K562 (cell line): Measurements from ENCODE around the gene TAS2R10. TPM values are rescaled to one million over a fixed set of nuclear protein-coding genes. Genes with fewer than 3 reads are reported as not detected.

Experiments used
- ATAC-seq: fragments of 200-7000 bp; cut with Tn5 transposase; 3 replicates; pipeline ENCODE4 v1.9.1; 2020; ENCODE audit warnings: moderate library complexity
- BruUV-seq: library from RNA; stranded (reverse); fragments of 400-500 nt; replicated peaks from 2 replicates; lab custom pipeline; 2021; lab: Mats Ljungman, UMichigan
- CTCF ChIA-PET: fragments of 300-600 bp; formaldehyde crosslinking; extraction: SDS; loops from one replicate; lab custom pipeline; 2021; ENCODE audit warnings: low intra/inter-chr PET ratio; lab: Yijun Ruan, JAX
- POLR2A ChIA-PET: fragments of 300-600, 350-650 bp; sonication (Branson Sonifier 250); formaldehyde crosslinking; extraction: SDS; loops from one replicate; lab custom pipeline; 2021; ENCODE audit warnings: antibody characterized with exemption, inconsistent platforms; lab: Yijun Ruan, JAX
- DNase-seq, 4 experiments: peaks; one replicate each; pipeline versions ENCODE4 v3.0.0 to v3.0.0-alpha.2; 2011 to 2018; ENCODE audit warnings: low spot score in 3 of 4, mixed read lengths in 3 of 4; ENCODE audit errors: extremely low read depth in 1 of 4
- FAIRE-seq: peaks from 2 replicates; lab custom pipeline; 2011; peaks lifted over from hg19 to GRCh38; lab: Jason Lieb, UNC
- H2AFZ ChIP-seq: 2 replicates; pipeline ENCODE4 v1.6.0; 2011; ENCODE audit warnings: low read depth, low read length, control low read depth, inconsistent platforms
- H3K27ac ChIP-seq: fragments of 200-600 bp; 3 replicates; pipeline ENCODE4 v1.8.0; 2011; ENCODE audit warnings: low read depth, mild to moderate bottlenecking, control low read depth, inconsistent platforms, low read length, moderate library complexity, mixed read lengths; ENCODE audit errors: extremely low read depth
- H3K27me3 ChIP-seq, 2 experiments: fragments of 300-600 bp in 1 of 2; 2 replicates in 1 of 2; 3 replicates in 1 of 2; pipeline versions ENCODE4 v1.6.0 to v1.8.0; 2011; ENCODE audit warnings: inconsistent platforms in 2 of 2, low read length in 2 of 2, mild to moderate bottlenecking in 1 of 2, mixed read lengths in 1 of 2, moderate library complexity in 1 of 2; ENCODE audit not compliant: control insufficient read depth in 2 of 2, insufficient read depth in 2 of 2
- H3K36me3 ChIP-seq: fragments of 300-600 bp; 3 replicates; pipeline ENCODE4 v1.8.0; 2011; ENCODE audit warnings: mild to moderate bottlenecking, low read length, inconsistent platforms; ENCODE audit not compliant: control insufficient read depth, insufficient read depth
- H3K4me1 ChIP-seq, 2 experiments: fragments of 200-600 bp in 1 of 2; replicated peaks in 1 of 2; 2 replicates in 1 of 2; 3 replicates in 1 of 2; pipeline versions ENCODE4 v1.5.1 to v1.8.0; 2011; ENCODE audit warnings: inconsistent platforms in 2 of 2, low read length in 2 of 2, mild to moderate bottlenecking in 1 of 2, mixed read lengths in 1 of 2, moderate library complexity in 1 of 2; ENCODE audit not compliant: control insufficient read depth in 2 of 2, insufficient read depth in 2 of 2
- H3K4me2 ChIP-seq: 2 replicates; pipeline ENCODE4 v1.6.1; 2011; ENCODE audit warnings: low read length, control low read depth, inconsistent platforms, mixed read lengths; ENCODE audit not compliant: insufficient read depth
- H3K4me3 ChIP-seq: fragments of 200-600 bp; sonication (generic), shearing (Covaris generic); 2 replicates; pipeline ENCODE4 v1.5.1; 2016; ENCODE audit warnings: control low read depth, inconsistent platforms
- H3K79me2 ChIP-seq: fragments of 200-600 bp; 3 replicates; pipeline ENCODE4 v1.8.0; 2011; ENCODE audit warnings: low read length, inconsistent platforms; ENCODE audit not compliant: control insufficient read depth, insufficient read depth
- H3K9ac ChIP-seq, 2 experiments: 2 replicates each; pipeline versions ENCODE4 v1.6.0 to v1.6.1; 2011; ENCODE audit warnings: low read depth in 2 of 2, low read length in 2 of 2, control low read depth in 1 of 2, inconsistent platforms in 1 of 2, mild to moderate bottlenecking in 1 of 2, mixed read lengths in 1 of 2; ENCODE audit not compliant: insufficient read depth in 1 of 2
- H3K9me1 ChIP-seq: one replicate; pipeline ENCODE4 v1.6.0; 2011; ENCODE audit warnings: inconsistent platforms, mild to moderate bottlenecking, low read length, moderate library complexity; ENCODE audit not compliant: control insufficient read depth, insufficient read depth
- H3K9me3 ChIP-seq: replicated peaks from 2 replicates; pipeline ENCODE4 v1.5.1; 2011; ENCODE audit warnings: low read depth, low read length, inconsistent platforms; ENCODE audit not compliant: control insufficient read depth, insufficient read depth
- H4K20me1 ChIP-seq: replicated peaks from 2 replicates; pipeline ENCODE4 v1.6.1; 2011; ENCODE audit warnings: low read length, inconsistent platforms, mixed read lengths; ENCODE audit not compliant: control insufficient read depth, insufficient read depth
- ELF1 ChIP-seq: fragments of 200-800 bp; sonication (Bioruptor generic); IDR thresholded peaks from 2 replicates; pipeline ENCODE4 v1.6.1; 2016; ENCODE audit warnings: missing genetic modification characterization, missing compliant biosample characterization
- ETV5 ChIP-seq: sonication (generic); formaldehyde crosslinking; IDR thresholded peaks from 2 replicates; pipeline ENCODE4 v1.4.0; 2020; ENCODE audit warnings: low read depth, mild to moderate bottlenecking, missing genetic modification reagents
- MIER1 ChIP-seq: fragments of 450-650 bp; IDR thresholded peaks from 2 replicates; pipeline ENCODE4 v1.6.1; 2016; ENCODE audit warnings: antibody characterized with exemption, mild to moderate bottlenecking, low read depth
- SMAD2 ChIP-seq: fragments of 150-350 bp; IDR thresholded peaks from 2 replicates; pipeline ENCODE4 v1.6.1; 2014; ENCODE audit warnings: low read depth, mild to moderate bottlenecking, low read length
- SRSF1 ChIP-seq: fragments of 200-400 bp; formaldehyde crosslinking; IDR thresholded peaks from 2 replicates; pipeline ENCODE4 v1.6.1; 2017; ENCODE audit warnings: mild to moderate bottlenecking, low read depth, low read length, moderate library complexity
- TAF7 ChIP-seq: fragments of 450-650 bp; IDR thresholded peaks from 2 replicates; pipeline ENCODE4 v1.6.1; 2016; ENCODE audit warnings: missing genetic modification characterization, missing compliant biosample characterization
- THRAP3 ChIP-seq: fragments of 450-650 bp; IDR thresholded peaks from 2 replicates; pipeline ENCODE4 v1.6.1; 2016; ENCODE audit warnings: mild to moderate bottlenecking, inconsistent platforms, borderline replicate concordance
- ZKSCAN3 ChIP-seq: fragments of 250-450 bp; sonication (Bioruptor Pico); IDR thresholded peaks from 2 replicates; pipeline ENCODE4 v1.4.0; 2020
- ZNF140 ChIP-seq: fragments of 250-450 bp; sonication (Bioruptor Pico); IDR thresholded peaks from 2 replicates; pipeline ENCODE4 v1.8.0; 2021; ENCODE audit warnings: moderate library complexity, mild to moderate bottlenecking, inconsistent platforms
- ZNF197 ChIP-seq: fragments of 200-800 bp; sonication (Bioruptor generic); IDR thresholded peaks from 2 replicates; pipeline ENCODE4 v1.6.1; 2016; ENCODE audit warnings: low read depth, missing genetic modification characterization, missing compliant biosample characterization
- WGBS: fragments of 100-300 bp; shearing (Covaris generic); methylation state at CpG from one replicate; pipeline ENCODE4 v1.1.6; 2016; ENCODE audit warnings: low coverage, mixed read lengths; ENCODE audit not compliant: insufficient coverage; ENCODE audit errors: missing lambda C conversion rate; 5-methylcytosine and 5-hydroxymethylcytosine counted together
- in situ Hi-C: fragments of 300-500 bp; cut with MboI; formaldehyde crosslinking; loops from 4 replicates; pipeline ENCODE4 v1.15.0; 2018; ENCODE audit warnings: inconsistent platforms, mixed read lengths
- intact Hi-C: fragments of 100-400 bp; cut with micrococcal nuclease; formaldehyde crosslinking; loops from 2 replicates; pipeline ENCODE4 v1.14.2; 2022
- polyA plus RNA-seq, 8 experiments: library from polyadenylated mRNA; depleted of rRNA in 4 of 8; stranded (reverse) in 5 of 8; unstranded in 3 of 8; fragments of >200 nt; fragmentation: Nextera tagmentation in 2 of 8; fragmentation: Illumina TruSeq in 1 of 8; extraction: Ambion mirVana in 2 of 8; extraction: Trizol in 1 of 8; gene quantifications; 2 replicates each; pipeline versions ENCODE4 v1.2.1 to v1.2.3, GENCODE V29; 2011 to 2014; ENCODE audit warnings: inconsistent platforms in 1 of 8, missing spikeins in 1 of 8
- total RNA-seq, 7 experiments: library from RNA; depleted of rRNA in 6 of 7; stranded (reverse); fragments of >200 nt in 6 of 7; fragmentation: Illumina TruSeq in 2 of 7; extraction: Trizol in 2 of 7; gene quantifications; 2 replicates each; pipeline versions ENCODE4 v1.2.1 to v1.2.3, GENCODE V29; 2011 to 2021; ENCODE audit warnings: low replicate concordance in 1 of 7
- TF ChIP-seq, protein P1 (sequence below): sonication (generic); formaldehyde crosslinking; IDR thresholded peaks from 2 replicates; pipeline ENCODE4 v1.8.0; 2022; ENCODE audit warnings: missing genetic modification reagents, mild to moderate bottlenecking, borderline replicate concordance
- TF ChIP-seq, protein P2 (sequence below): sonication (generic); formaldehyde crosslinking; IDR thresholded peaks from 2 replicates; pipeline ENCODE4 v1.8.1; 2023; ENCODE audit warnings: mild to moderate bottlenecking, missing genetic modification reagents

Gene TAS2R10
- total and polyA plus RNA-seq, 9 of the 15 experiments (the other 6 are each of a cell fraction or from before 2014, with no cell fraction given): 0.22 to 0.51 TPM; not detected in 7

DNA sequence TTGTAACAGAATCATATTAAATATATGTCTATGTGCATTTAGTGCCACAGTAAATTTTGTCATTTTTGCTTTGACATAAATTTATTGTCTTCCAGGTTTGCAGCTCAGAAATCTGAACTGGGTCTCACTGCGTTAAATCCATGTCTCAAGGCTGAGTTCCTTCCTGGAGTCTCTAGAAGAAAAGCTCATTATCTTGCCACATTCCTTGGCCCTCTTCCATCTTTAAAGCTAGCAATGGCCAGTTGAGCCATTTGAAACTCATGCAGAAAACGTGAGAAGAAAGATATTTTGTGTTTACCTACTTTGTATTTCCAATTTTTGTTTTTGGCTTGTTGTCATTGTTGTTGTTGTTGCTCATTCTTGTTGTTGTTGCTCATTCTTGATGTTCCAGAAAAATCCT is 47.2 kb upstream of the TAS2R10 start:
- Histone ChIP-seq H3K4me3 (no peak overlapping the region), H3K9me1 (no peaks in the 10 kb centered on the region), H3K36me3 (no peaks in the 10 kb centered on the region), H4K20me1 (no peaks in the 10 kb centered on the region), H3K79me2 (no peaks in the 10 kb centered on the region), H3K4me1 (no peaks in the 10 kb centered on the region), H3K27me3 (no peaks in the 10 kb centered on the region)
- FAIRE-seq (no peak), ATAC-seq (no peak), DNase-seq (no peak)
- 14% methylated on average over 2 of the region's 2 CpGs for WGBS
- CTCF ChIA-PET: no interaction called here
- intact Hi-C loops: no loop called here
- POLR2A ChIA-PET: no interaction called here
- BruUV-seq: no TSS peak
- TF ChIP-seq TAF7 (tag): no peak
- TF ChIP-seq, protein P1, sequence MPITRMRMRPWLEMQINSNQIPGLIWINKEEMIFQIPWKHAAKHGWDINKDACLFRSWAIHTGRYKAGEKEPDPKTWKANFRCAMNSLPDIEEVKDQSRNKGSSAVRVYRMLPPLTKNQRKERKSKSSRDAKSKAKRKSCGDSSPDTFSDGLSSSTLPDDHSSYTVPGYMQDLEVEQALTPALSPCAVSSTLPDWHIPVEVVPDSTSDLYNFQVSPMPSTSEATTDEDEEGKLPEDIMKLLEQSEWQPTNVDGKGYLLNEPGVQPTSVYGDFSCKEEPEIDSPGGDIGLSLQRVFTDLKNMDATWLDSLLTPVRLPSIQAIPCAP (CRISPR knock-in tag): no peak
- TF ChIP-seq SRSF1: no peak
- no peak for TF ChIP-seq ZKSCAN3 (CRISPR knock-in tag)
- TF ChIP-seq, all 486 proteins: peak for 0
- Histone ChIP-seq H3K4me2 (no peak overlapping the region), H2AFZ (no peak overlapping the region), H3K27ac (no peak overlapping the region), H3K9me3 (no peaks in the 10 kb centered on the region), H3K9ac (no peak overlapping the region)
- in situ Hi-C loops: no loop called here

DNA sequence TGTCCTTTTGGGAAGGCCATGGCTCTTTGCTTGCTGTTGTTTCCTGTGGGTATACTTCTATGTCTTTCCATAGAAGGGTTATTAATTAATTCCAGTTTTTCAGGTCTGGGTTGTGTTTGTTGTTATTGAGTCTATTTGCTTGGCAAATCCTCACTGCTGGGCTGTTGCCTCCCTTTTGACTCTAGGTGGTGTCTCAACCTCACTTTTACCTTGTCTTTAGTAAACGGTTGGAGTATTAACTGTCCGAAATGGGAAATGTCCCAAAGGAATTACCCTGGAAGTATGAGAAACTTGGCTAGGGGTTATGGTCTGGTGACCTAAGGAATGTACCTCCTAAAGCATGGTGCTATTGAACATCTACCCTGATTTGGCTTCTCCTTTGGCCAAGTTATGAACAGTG is 41.2 kb upstream of the TAS2R10 start:
- intact Hi-C loops (no loop called here), in situ Hi-C loops (no loop called here)
- Histone ChIP-seq H3K4me1 (no peaks in the 10 kb centered on the region), H3K4me3 (no peak overlapping the region), H3K27ac (no peak overlapping the region), H3K9me1 (no peaks in the 10 kb centered on the region), H3K79me2 (no peaks in the 10 kb centered on the region), H3K36me3 (no peaks in the 10 kb centered on the region), H2AFZ (no peak overlapping the region), H3K27me3 (no peaks in the 10 kb centered on the region), H3K9ac (no peak overlapping the region), H3K9me3 (no peaks in the 10 kb centered on the region), H3K4me2 (no peak overlapping the region), H4K20me1 (no peaks in the 10 kb centered on the region)
- 59% methylated on average over 2 of the region's 2 CpGs for WGBS
- ChIA-PET POLR2A (no interaction called here), CTCF (interaction anchor here (0.8 kb wide), 1 partner anchor 619 kb away, joined by 3 read pairs; no protein-coding TSS in a partner anchor)
- BruUV-seq: no TSS peak
- DNase-seq: no peak
- no peak for ATAC-seq
- no peak for FAIRE-seq
- TF ChIP-seq THRAP3 (no peak), MIER1 (no peak), ETV5 (CRISPR knock-in tag) (no peak), ZNF140 (CRISPR knock-in tag) (no peak), ZNF197 (CRISPR knock-in tag) (no peak), ELF1 (no peak), SMAD2 (no peak)
- TF ChIP-seq, protein P2, sequence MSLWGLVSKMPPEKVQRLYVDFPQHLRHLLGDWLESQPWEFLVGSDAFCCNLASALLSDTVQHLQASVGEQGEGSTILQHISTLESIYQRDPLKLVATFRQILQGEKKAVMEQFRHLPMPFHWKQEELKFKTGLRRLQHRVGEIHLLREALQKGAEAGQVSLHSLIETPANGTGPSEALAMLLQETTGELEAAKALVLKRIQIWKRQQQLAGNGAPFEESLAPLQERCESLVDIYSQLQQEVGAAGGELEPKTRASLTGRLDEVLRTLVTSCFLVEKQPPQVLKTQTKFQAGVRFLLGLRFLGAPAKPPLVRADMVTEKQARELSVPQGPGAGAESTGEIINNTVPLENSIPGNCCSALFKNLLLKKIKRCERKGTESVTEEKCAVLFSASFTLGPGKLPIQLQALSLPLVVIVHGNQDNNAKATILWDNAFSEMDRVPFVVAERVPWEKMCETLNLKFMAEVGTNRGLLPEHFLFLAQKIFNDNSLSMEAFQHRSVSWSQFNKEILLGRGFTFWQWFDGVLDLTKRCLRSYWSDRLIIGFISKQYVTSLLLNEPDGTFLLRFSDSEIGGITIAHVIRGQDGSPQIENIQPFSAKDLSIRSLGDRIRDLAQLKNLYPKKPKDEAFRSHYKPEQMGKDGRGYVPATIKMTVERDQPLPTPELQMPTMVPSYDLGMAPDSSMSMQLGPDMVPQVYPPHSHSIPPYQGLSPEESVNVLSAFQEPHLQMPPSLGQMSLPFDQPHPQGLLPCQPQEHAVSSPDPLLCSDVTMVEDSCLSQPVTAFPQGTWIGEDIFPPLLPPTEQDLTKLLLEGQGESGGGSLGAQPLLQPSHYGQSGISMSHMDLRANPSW (CRISPR knock-in tag): no peak
